ENCODE data around the gene ZNF574. TPM values are rescaled to one million over a fixed set of nuclear protein-coding genes. Genes with fewer than 3 reads are reported as not detected.
A peak's percentile ranks its signal among the peaks of the same experiment; 100 is the strongest.

The ZNF574 gene
- total RNA-seq, 1 donor from 2014 or later = 9.7 TPM

DNA sequence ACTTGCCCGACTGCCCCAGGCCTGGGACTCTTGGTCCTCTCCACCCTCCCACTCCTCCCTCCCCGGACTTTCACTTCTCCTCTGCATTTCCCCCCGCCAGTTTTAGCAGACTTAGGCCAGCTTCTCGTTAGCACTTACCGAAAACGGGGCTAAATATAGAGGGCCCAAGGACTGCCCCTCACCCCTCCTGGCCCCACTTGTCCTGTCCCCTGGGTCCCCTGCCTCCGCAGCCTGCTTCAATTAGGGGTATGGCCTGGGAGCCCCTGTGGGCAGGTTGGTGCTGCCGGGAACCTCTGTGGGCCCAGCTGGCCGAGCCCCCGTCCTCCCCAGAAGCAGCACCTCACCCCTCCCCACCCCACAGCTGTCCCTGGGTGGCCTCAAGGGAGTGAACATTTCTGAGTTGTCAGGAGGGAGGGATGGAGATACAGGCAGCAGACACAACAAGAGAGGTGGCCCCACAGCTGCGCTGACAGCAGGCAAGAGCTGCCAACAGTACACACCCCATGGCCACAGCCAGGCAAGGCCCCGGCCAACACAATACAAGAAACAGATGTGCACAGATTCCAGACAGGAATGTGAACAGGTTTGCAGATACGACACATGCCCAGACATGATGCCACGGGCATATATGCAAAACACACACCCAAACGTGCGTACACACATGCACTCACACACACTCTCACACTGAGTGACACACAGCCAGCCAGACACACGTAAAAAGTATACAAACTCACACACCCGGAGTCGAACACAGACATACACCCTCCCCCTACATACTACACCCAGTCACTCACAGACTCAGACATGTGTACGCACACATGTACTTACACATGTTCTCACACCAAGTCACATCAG is 53.7 kb downstream of the ZNF574 start:
- peak; percentile 64 for ATAC-seq

GRCh38 chr19:42130254-42130573 is 54.2 kb downstream of the ZNF574 start:
- no peak for ATAC-seq

Other genes with a start within 250 kb of the ZNF574 start
- gene LYPD4, start 231.5 kb upstream of the ZNF574 start, total RNA-seq = not detected
- not detected for gene DMRTC2, start 231.1 kb upstream of the ZNF574 start, total RNA-seq
- 2,011 TPM for gene RPS19, start 215.9 kb upstream of the ZNF574 start, total RNA-seq
- 2.6 TPM for gene CD79A, start 198.9 kb upstream of the ZNF574 start, total RNA-seq
- 53.9 TPM for gene ARHGEF1, start 193.0 kb upstream of the ZNF574 start, total RNA-seq
- gene ERFL, start 147.7 kb upstream of the ZNF574 start, total RNA-seq = not detected
- gene RABAC1, start 116.8 kb upstream of the ZNF574 start, total RNA-seq = 67.9 TPM
- 0.32 TPM for gene ATP1A3, start 81.9 kb upstream of the ZNF574 start, total RNA-seq
- 0.32 TPM for gene GRIK5, start 6.0 kb upstream of the ZNF574 start, total RNA-seq
- 1.00 TPM for gene POU2F2, start 56.3 kb downstream of the ZNF574 start, total RNA-seq
- 11.6 TPM for gene DEDD2, start 141.5 kb downstream of the ZNF574 start, total RNA-seq
- gene ZNF526, start 144.1 kb downstream of the ZNF574 start, total RNA-seq = 4.5 TPM
- gene GSK3A, start 166.4 kb downstream of the ZNF574 start, total RNA-seq = 26.4 TPM
- 21.5 TPM for gene ERF, start 179.0 kb downstream of the ZNF574 start, total RNA-seq
- 31.4 TPM for gene CIC, start 193.1 kb downstream of the ZNF574 start, total RNA-seq
- 0.84 TPM for gene PRR19, start 226.0 kb downstream of the ZNF574 start, total RNA-seq
- gene PAFAH1B3, start 226.5 kb downstream of the ZNF574 start, total RNA-seq = 32.5 TPM
- gene TMEM145, start 237.1 kb downstream of the ZNF574 start, total RNA-seq = 0.20 TPM
- gene MEGF8, start 249.5 kb downstream of the ZNF574 start, total RNA-seq = 8.1 TPM

Measured in esophagus mucosa (tissue), 1 donor.